Measurements from ENCODE around the gene HDDC3.

Gene HDDC3

GRCh38 chr15:90934949-90935751, 2.8 kb upstream of the HDDC3 start, which contains the start of gene UNC45A:
Gene UNC45A (plus strand): TSS chr15:90935285. CDS start chr15:90935325, 40 bp downstream.
- peaks cover 18% of the 10 kb centered on the region for H4K20me1 ChIP-seq (ENCODE audit: insufficient read depth, low read length, poor library complexity, severe bottlenecking)
- H3K36me3 ChIP-seq (ENCODE audit: insufficient read depth, low read length) = peaks cover 11% of the 10 kb centered on the region; the same call in 1 of the 2 replicates
- H3F3A ChIP-seq (ENCODE audit: low read depth) = 0 out of 2 replicates have a peak, but pooled peaks cover 5% of the 10 kb centered on the region
- peaks cover 36% of the 10 kb centered on the region for H3K79me2 ChIP-seq (ENCODE audit: insufficient read depth, low read length)
- H3K4me3 ChIP-seq (ENCODE audit: low read length, poor library complexity, severe bottlenecking) = peak within 1 kb of the TSS; percentile 93
- H3K27me3 ChIP-seq (ENCODE audit: insufficient read depth, low read length, poor library complexity, severe bottlenecking) = no peaks in the 10 kb centered on the region
- TF ChIP-seq CTCF (conservative IDR thresholded peaks at IDR 0.05; ENCODE audit: low read length) (no peak), EZH2phosphoT487 (IDR thresholded peaks at IDR 0.05; ENCODE audit: borderline replicate concordance) (no peak)
- peak within 1 kb of the TSS; percentile 81 for H2AFZ ChIP-seq (ENCODE audit: low read length)
- H3K9me2 ChIP-seq (replicated peaks; ENCODE audit: low read depth, low read length) = no peaks in the 10 kb centered on the region
- H3K4me1 ChIP-seq (ENCODE audit: insufficient read depth, low read length, poor library complexity, severe bottlenecking) = peaks cover 39% of the 10 kb centered on the region
- no peaks in the 10 kb centered on the region for H3K9me3 ChIP-seq (ENCODE audit: insufficient read depth, low read depth, low read length)
- H3K9ac ChIP-seq (ENCODE audit: low read depth, low read length, poor library complexity, severe bottlenecking) = peak within 1 kb of the TSS; percentile 96
- peak within 1 kb of the TSS; percentile 83 for H3K4me2 ChIP-seq (ENCODE audit: low read depth, low read length, poor library complexity, severe bottlenecking)

GRCh38 chr15:90934256-90934948, 2.1 kb upstream of the HDDC3 start:
- Histone ChIP-seq H4K20me1 (ENCODE audit: insufficient read depth, low read length, poor library complexity, severe bottlenecking) (peaks cover 18% of the 10 kb centered on the region), H3K27me3 (ENCODE audit: insufficient read depth, low read length, poor library complexity, severe bottlenecking) (no peaks in the 10 kb centered on the region), H3K36me3 (ENCODE audit: insufficient read depth, low read length) (peaks cover 4% of the 10 kb centered on the region; the same call in 1 of the 2 replicates), H3K9me3 (ENCODE audit: insufficient read depth, low read depth, low read length) (no peaks in the 10 kb centered on the region), H3K4me1 (ENCODE audit: insufficient read depth, low read length, poor library complexity, severe bottlenecking) (peaks cover 42% of the 10 kb centered on the region), H3K4me2 (ENCODE audit: low read depth, low read length, poor library complexity, severe bottlenecking) (peak overlapping the region; percentile 83), H3K9me2 (replicated peaks; ENCODE audit: low read depth, low read length) (no peaks in the 10 kb centered on the region), H3K9ac (ENCODE audit: low read depth, low read length, poor library complexity, severe bottlenecking) (peak overlapping the region; percentile 96), H3K79me2 (ENCODE audit: insufficient read depth, low read length) (peaks cover 36% of the 10 kb centered on the region), H3F3A (ENCODE audit: low read depth) (0 out of 2 replicates have a peak, but pooled peaks cover 5% of the 10 kb centered on the region), H3K4me3 (ENCODE audit: low read length, poor library complexity, severe bottlenecking) (peak overlapping the region; percentile 93), H2AFZ (ENCODE audit: low read length) (peak overlapping the region; percentile 81)
- TF ChIP-seq EZH2phosphoT487 (IDR thresholded peaks at IDR 0.05; ENCODE audit: borderline replicate concordance) = no peak
- TF ChIP-seq CTCF (conservative IDR thresholded peaks at IDR 0.05; ENCODE audit: low read length) = peak; percentile 93

- Histone ChIP-seq H4K20me1 (ENCODE audit: insufficient read depth, low read length, poor library complexity, severe bottlenecking) (peaks cover 18% of the 10 kb centered on the region), H3K27me3 (ENCODE audit: insufficient read depth, low read length, poor library complexity, severe bottlenecking) (no peaks in the 10 kb centered on the region), H3K4me2 (ENCODE audit: low read depth, low read length, poor library complexity, severe bottlenecking) (no peak overlapping the region), H3K9me3 (ENCODE audit: insufficient read depth, low read depth, low read length) (no peaks in the 10 kb centered on the region), H3K79me2 (ENCODE audit: insufficient read depth, low read length) (peaks cover 44% of the 10 kb centered on the region), H3K4me1 (ENCODE audit: insufficient read depth, low read length, poor library complexity, severe bottlenecking) (peaks cover 45% of the 10 kb centered on the region), H3K9me2 (replicated peaks; ENCODE audit: low read depth, low read length) (no peaks in the 10 kb centered on the region), H3F3A (ENCODE audit: low read depth) (0 out of 2 replicates have a peak, but pooled peaks cover 5% of the 10 kb centered on the region), H2AFZ (ENCODE audit: low read length) (no peak overlapping the region), H3K4me3 (ENCODE audit: low read length, poor library complexity, severe bottlenecking) (no peak overlapping the region), H3K9ac (ENCODE audit: low read depth, low read length, poor library complexity, severe bottlenecking) (peak overlapping the region; percentile 82), H3K36me3 (ENCODE audit: insufficient read depth, low read length) (no peaks in the 10 kb centered on the region)
- TF ChIP-seq EZH2phosphoT487 (IDR thresholded peaks at IDR 0.05; ENCODE audit: borderline replicate concordance) (no peak), CTCF (conservative IDR thresholded peaks at IDR 0.05; ENCODE audit: low read length) (no peak)
Measured at GRCh38 chr15:90933301-90933700, 952 bp upstream of the HDDC3 start.
